CD4-positive, alpha-beta memory T cell (primary cell): ENCODE data around the gene RTL9. TPM values are rescaled to one million over a fixed set of nuclear protein-coding genes. Genes with fewer than 3 reads are reported as not detected.

ENCODE experiments used
- CTCF ChIA-PET: fragments of 350-600 bp; sonication (Branson Sonifier 250); formaldehyde crosslinking; loops from one replicate; lab custom pipeline; 2021; ENCODE audit warnings: inconsistent platforms; ENCODE audit not compliant: partially characterized antibody; lab: Charles Lee
- POLR2A ChIA-PET: fragments of 350-600 bp; sonication (Branson Sonifier 250); formaldehyde crosslinking; loops from one replicate; lab custom pipeline; 2021; ENCODE audit not compliant: partially characterized antibody; lab: Charles Lee
- DNase-seq, 5 donors: peaks; one replicate each; pipeline versions ENCODE4 v3.0.0 to v3.0.0-alpha.2; 2020 to 2022; ENCODE audit warnings: mixed read lengths in 1 of 5
- H3K27ac ChIP-seq: one replicate; pipeline ENCODE4 v1.7.0; 2013; ENCODE audit warnings: low read depth, low read length
- H3K27me3 ChIP-seq: 2 replicates; pipeline ENCODE4 v1.7.0; 2013; ENCODE audit warnings: mild to moderate bottlenecking, low read length, moderate library complexity; ENCODE audit not compliant: insufficient read depth
- H3K36me3 ChIP-seq: 2 replicates; pipeline ENCODE4 v1.7.0; 2013; ENCODE audit warnings: mild to moderate bottlenecking, low read length, moderate library complexity; ENCODE audit not compliant: insufficient read depth
- H3K4me1 ChIP-seq: 2 replicates; pipeline ENCODE4 v1.7.0; 2013; ENCODE audit warnings: mild to moderate bottlenecking, low read length, moderate library complexity; ENCODE audit not compliant: insufficient read depth
- H3K4me3 ChIP-seq, 2 donors: one replicate each; pipeline ENCODE4 v1.7.0; 2013; ENCODE audit warnings: low read length in 2 of 2, mild to moderate bottlenecking in 1 of 2
- H3K9me3 ChIP-seq, 2 donors: one replicate each; pipeline ENCODE4 v1.7.0; 2013; ENCODE audit warnings: low read length in 2 of 2, control low read depth in 1 of 2; ENCODE audit not compliant: control insufficient read depth in 1 of 2
- H3K27ac Mint-ChIP-seq, 7 donors: one replicate each; pipeline ENCODE4 v1.8.0; 2020 to 2021; ENCODE audit warnings: mixed read lengths in 7 of 7, mild to moderate bottlenecking in 6 of 7, inconsistent platforms in 3 of 7, moderate library complexity in 3 of 7
- H3K27me3 Mint-ChIP-seq, 2 donors: one replicate each; pipeline ENCODE4 v1.8.0; 2020 to 2021; ENCODE audit warnings: mixed read lengths in 2 of 2
- H3K36me3 Mint-ChIP-seq, 2 donors: one replicate each; pipeline ENCODE4 v1.8.0; 2020 to 2021; ENCODE audit warnings: mixed read lengths in 2 of 2, inconsistent platforms in 1 of 2, mild to moderate bottlenecking in 1 of 2
- H3K4me1 Mint-ChIP-seq, 4 donors: one replicate each; pipeline ENCODE4 v1.8.0; 2020 to 2021; ENCODE audit warnings: mixed read lengths in 4 of 4, mild to moderate bottlenecking in 1 of 4
- H3K4me3 Mint-ChIP-seq, 8 donors: one replicate each; pipeline ENCODE4 v1.8.0; 2020 to 2021; ENCODE audit warnings: mixed read lengths in 8 of 8, mild to moderate bottlenecking in 7 of 8, moderate library complexity in 6 of 8, inconsistent platforms in 3 of 8
- H3K9me3 Mint-ChIP-seq, 8 donors: one replicate each; pipeline ENCODE4 v1.8.0; 2020 to 2021; ENCODE audit warnings: mixed read lengths in 8 of 8, mild to moderate bottlenecking in 5 of 8, inconsistent platforms in 3 of 8, moderate library complexity in 1 of 8
- intact Hi-C: fragments of 100-400 bp; cut with micrococcal nuclease; formaldehyde crosslinking; loops from one replicate; pipeline ENCODE4 v1.15.1; 2023
- polyA plus RNA-seq, 2 donors: library from polyadenylated mRNA; unstranded; fragments of 300-500 nt; fragmentation: Illumina TruSeq; gene quantifications; one replicate each; pipeline ENCODE4 v1.2.3, GENCODE V29; 2021
- total RNA-seq, 2 experiments: library from RNA; stranded (reverse); gene quantifications; one replicate each; pipeline ENCODE4 v1.2.3, GENCODE V29; 2021

Gene RTL9
- total and polyA plus RNA-seq, 4 experiments from 2014 or later: not detected

GRCh38 chrX:110341189-110342035 is 17.2 kb upstream of the RTL9 start:
- DNase-seq: no peak
- no peaks in the 10 kb centered on the region for H3K27me3 ChIP-seq
- no peak overlapping the region for H3K27ac ChIP-seq
- H3K36me3 Mint-ChIP-seq: no peaks in the 10 kb centered on the region
- no peaks in the 10 kb centered on the region for H3K36me3 ChIP-seq
- no peaks in the 10 kb centered on the region for H3K4me1 ChIP-seq
- H3K27me3 Mint-ChIP-seq: no peaks in the 10 kb centered on the region
- CTCF ChIA-PET: no interaction called here
- no peak overlapping the region for H3K4me3 ChIP-seq
- peak overlapping the region in 1 of 7 donors; percentile 15 for H3K27ac Mint-ChIP-seq
- intact Hi-C loops: no loop called here
- POLR2A ChIA-PET: no interaction called here
- H3K4me3 Mint-ChIP-seq: peak overlapping the region in 1 of 8 donors; percentile 30
- no peaks in the 10 kb centered on the region for H3K4me1 Mint-ChIP-seq
- H3K9me3 ChIP-seq: no peaks in the 10 kb centered on the region
- peaks cover 0 to 2% (median 0%) of the 10 kb centered on the region in 8 donors for H3K9me3 Mint-ChIP-seq

- Mint-ChIP-seq H3K36me3 (no peaks in the 10 kb centered on the region), H3K4me1 (no peaks in the 10 kb centered on the region), H3K9me3 (peaks cover 0 to 2% (median 0%) of the 10 kb centered on the region in 8 donors), H3K27ac (no peak overlapping the region), H3K4me3 (no peak overlapping the region), H3K27me3 (no peaks in the 10 kb centered on the region)
- CTCF ChIA-PET: no interaction called here
- Histone ChIP-seq H3K4me1 (no peaks in the 10 kb centered on the region), H3K36me3 (no peaks in the 10 kb centered on the region), H3K4me3 (no peak overlapping the region), H3K27ac (no peak overlapping the region), H3K9me3 (no peaks in the 10 kb centered on the region), H3K27me3 (no peaks in the 10 kb centered on the region)
- POLR2A ChIA-PET: no interaction called here
- intact Hi-C loops: no loop called here
- no peak for DNase-seq
Observed at GRCh38 chrX:110346681-110347080, 12.0 kb upstream of the RTL9 start.

GRCh38 chrX:110359273-110359672 is 625 bp downstream of the RTL9 start:
- peaks cover 0 to 3% (median 0%) of the 10 kb centered on the region in 8 donors for H3K9me3 Mint-ChIP-seq
- Histone ChIP-seq H3K27me3 (no peaks in the 10 kb centered on the region), H3K9me3 (no peaks in the 10 kb centered on the region), H3K4me1 (no peaks in the 10 kb centered on the region), H3K4me3 (no peak overlapping the region), H3K36me3 (no peaks in the 10 kb centered on the region), H3K27ac (no peak overlapping the region)
- CTCF ChIA-PET: interaction anchor here (1.2 kb wide), 2 partner anchors 190 to 203 kb away, joined by 3 to 4 read pairs; no protein-coding TSS in a partner anchor
- intact Hi-C loops: no loop called here
- POLR2A ChIA-PET: no interaction called here
- no peak overlapping the region for H3K27ac Mint-ChIP-seq
- H3K4me1 Mint-ChIP-seq: no peaks in the 10 kb centered on the region
- peaks cover 0 to 3% of the 10 kb centered on the region in 2 donors for H3K27me3 Mint-ChIP-seq
- DNase-seq: no peak
- no peak overlapping the region for H3K4me3 Mint-ChIP-seq
- H3K36me3 Mint-ChIP-seq: no peaks in the 10 kb centered on the region

GRCh38 chrX:110363244-110363643 is 4.6 kb downstream of the RTL9 start:
- POLR2A ChIA-PET: no interaction called here
- no peak overlapping the region for H3K4me3 ChIP-seq
- no peak overlapping the region for H3K27ac ChIP-seq
- H3K27me3 ChIP-seq: no peaks in the 10 kb centered on the region
- Mint-ChIP-seq H3K9me3 (no peaks in the 10 kb centered on the region), H3K4me3 (no peak overlapping the region), H3K27me3 (no peaks in the 10 kb centered on the region), H3K27ac (no peak overlapping the region), H3K36me3 (no peaks in the 10 kb centered on the region), H3K4me1 (no peaks in the 10 kb centered on the region)
- no peaks in the 10 kb centered on the region for H3K4me1 ChIP-seq
- H3K36me3 ChIP-seq: no peaks in the 10 kb centered on the region
- no peak for DNase-seq
- CTCF ChIA-PET: interaction anchor here (1.1 kb wide), 1 partner anchor 195 kb away, joined by 3 read pairs; no protein-coding TSS in a partner anchor
- no peaks in the 10 kb centered on the region for H3K9me3 ChIP-seq
- intact Hi-C loops: no loop called here

GRCh38 chrX:110373310-110373709 is 14.7 kb downstream of the RTL9 start:
- H3K9me3 Mint-ChIP-seq: no peaks in the 10 kb centered on the region
- Histone ChIP-seq H3K27ac (no peak overlapping the region), H3K27me3 (no peaks in the 10 kb centered on the region), H3K9me3 (no peaks in the 10 kb centered on the region), H3K4me3 (no peak overlapping the region), H3K4me1 (no peaks in the 10 kb centered on the region), H3K36me3 (no peaks in the 10 kb centered on the region)
- POLR2A ChIA-PET: no interaction called here
- no peak overlapping the region for H3K27ac Mint-ChIP-seq
- no peak overlapping the region for H3K4me3 Mint-ChIP-seq
- intact Hi-C loops: no loop called here
- no peak for DNase-seq
- peaks cover 0 to 3% of the 10 kb centered on the region in 2 donors for H3K27me3 Mint-ChIP-seq
- no peaks in the 10 kb centered on the region for H3K4me1 Mint-ChIP-seq
- H3K36me3 Mint-ChIP-seq: no peaks in the 10 kb centered on the region
- CTCF ChIA-PET: interaction anchor here (0.6 kb wide), 1 partner anchor 32 kb away, joined by 3 read pairs; no protein-coding TSS in a partner anchor

GRCh38 chrX:110374559-110374958 is 15.9 kb downstream of the RTL9 start:
- Mint-ChIP-seq H3K36me3 (no peaks in the 10 kb centered on the region), H3K4me1 (no peaks in the 10 kb centered on the region), H3K27me3 (peaks cover 0 to 3% of the 10 kb centered on the region in 2 donors), H3K9me3 (no peaks in the 10 kb centered on the region), H3K4me3 (no peak overlapping the region), H3K27ac (no peak overlapping the region)
- intact Hi-C loops: no loop called here
- CTCF ChIA-PET: interaction anchor here (0.7 kb wide), 1 partner anchor 214 kb away, joined by 3 read pairs; no protein-coding TSS in a partner anchor
- no peaks in the 10 kb centered on the region for H3K4me1 ChIP-seq
- H3K27ac ChIP-seq: no peak overlapping the region
- DNase-seq: no peak
- no peaks in the 10 kb centered on the region for H3K9me3 ChIP-seq
- H3K27me3 ChIP-seq: no peaks in the 10 kb centered on the region
- no peak overlapping the region for H3K4me3 ChIP-seq
- POLR2A ChIA-PET: no interaction called here
- no peaks in the 10 kb centered on the region for H3K36me3 ChIP-seq

- Histone ChIP-seq H3K9me3 (no peaks in the 10 kb centered on the region), H3K4me1 (no peaks in the 10 kb centered on the region), H3K36me3 (no peaks in the 10 kb centered on the region), H3K27ac (no peak overlapping the region), H3K4me3 (no peak overlapping the region), H3K27me3 (no peaks in the 10 kb centered on the region)
- CTCF ChIA-PET: no interaction called here
- no peak overlapping the region for H3K27ac Mint-ChIP-seq
- no peaks in the 10 kb centered on the region for H3K4me1 Mint-ChIP-seq
- H3K36me3 Mint-ChIP-seq: no peaks in the 10 kb centered on the region
- no peaks in the 10 kb centered on the region for H3K9me3 Mint-ChIP-seq
- no peak for DNase-seq
- H3K27me3 Mint-ChIP-seq: no peaks in the 10 kb centered on the region
- intact Hi-C loops: no loop called here
- H3K4me3 Mint-ChIP-seq: no peak overlapping the region
- POLR2A ChIA-PET: no interaction called here
Observed at GRCh38 chrX:110381216-110381615, 22.6 kb downstream of the RTL9 start.
